GM23248 (cell line): ENCODE data around the gene SAXO2.

Experiments
- EZH2 ChIP-seq: fragments of 200-600 bp; sonication (generic); IDR thresholded peaks from 2 replicates; pipeline ENCODE4 v1.6.1; 2018; ENCODE audit warnings: antibody characterized with exemption, mild to moderate bottlenecking; ENCODE audit not compliant: insufficient read depth, poor library complexity, severe bottlenecking
- EZH2phosphoT487 ChIP-seq: fragments of 200-600 bp; sonication (generic); IDR thresholded peaks from 2 replicates; pipeline ENCODE4 v1.6.1; 2018; ENCODE audit warnings: antibody characterized with exemption, moderate library complexity, mild to moderate bottlenecking, low read depth; ENCODE audit not compliant: insufficient read depth

GRCh38 chr15:82275410-82275809 is 12.8 kb downstream of the SAXO2 start:
- TF ChIP-seq EZH2 (no peak), EZH2phosphoT487 (no peak)
